Measurements from ENCODE around the gene FGF22. TPM values are rescaled to one million over a fixed set of nuclear protein-coding genes. Genes with fewer than 3 reads are reported as not detected.

The FGF22 gene
- total and polyA plus RNA-seq, 4 experiments from 2014 or later, result 1.8 to 1.9 TPM; not detected in 2

DNA sequence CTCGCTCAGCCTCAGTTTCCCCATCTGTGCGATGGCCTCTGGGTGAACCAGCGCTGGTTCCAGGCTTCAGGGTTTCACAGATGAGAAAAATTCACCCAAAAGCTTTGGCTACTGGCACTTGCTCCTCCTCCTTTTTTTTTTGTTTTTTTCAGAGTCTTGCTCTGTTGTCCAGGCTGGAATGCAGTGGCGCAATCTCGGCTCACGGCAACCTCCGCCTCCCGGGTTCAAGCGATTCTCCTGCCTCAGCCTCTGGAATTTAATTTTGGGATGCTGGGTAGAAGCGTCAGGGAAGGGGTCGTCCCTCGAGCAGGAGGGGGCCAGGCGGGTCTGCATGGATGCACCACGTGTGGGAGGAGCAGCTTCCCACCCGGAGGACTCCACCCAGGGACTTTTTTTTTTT is 48.5 kb downstream of the FGF22 start:
- no peak overlapping the region for H3K4me3 ChIP-seq (ENCODE audit: low read length in 2 of 2)
- no peaks in the 10 kb centered on the region for H3K9me3 ChIP-seq (ENCODE audit: control insufficient read depth in 1 of 2, low read length in 2 of 2)
- H3K27me3 ChIP-seq (ENCODE audit: insufficient read depth, low read length), result no peaks in the 10 kb centered on the region
- DNase-seq, result no peak
- Mint-ChIP-seq H3K36me3 (no peaks in the 10 kb centered on the region), H3K9me3 (peaks cover 0 to 2% (median 0%) of the 10 kb centered on the region in 8 donors), H3K4me3 (no peak overlapping the region), H3K4me1 (no peaks in the 10 kb centered on the region), H3K27ac (no peak overlapping the region), H3K27me3 (no peaks in the 10 kb centered on the region)
- intact Hi-C loops (cut with micrococcal nuclease), result no loop called here
- H3K36me3 ChIP-seq (ENCODE audit: insufficient read depth, low read length), result no peaks in the 10 kb centered on the region
- POLR2A ChIA-PET (ENCODE audit: partially characterized antibody), result no interaction called here
- no peaks in the 10 kb centered on the region for H3K4me1 ChIP-seq (ENCODE audit: insufficient read depth, low read length)
- CTCF ChIA-PET (ENCODE audit: partially characterized antibody), result no interaction called here
- no peak overlapping the region for H3K27ac ChIP-seq (ENCODE audit: low read depth, low read length)

DNA sequence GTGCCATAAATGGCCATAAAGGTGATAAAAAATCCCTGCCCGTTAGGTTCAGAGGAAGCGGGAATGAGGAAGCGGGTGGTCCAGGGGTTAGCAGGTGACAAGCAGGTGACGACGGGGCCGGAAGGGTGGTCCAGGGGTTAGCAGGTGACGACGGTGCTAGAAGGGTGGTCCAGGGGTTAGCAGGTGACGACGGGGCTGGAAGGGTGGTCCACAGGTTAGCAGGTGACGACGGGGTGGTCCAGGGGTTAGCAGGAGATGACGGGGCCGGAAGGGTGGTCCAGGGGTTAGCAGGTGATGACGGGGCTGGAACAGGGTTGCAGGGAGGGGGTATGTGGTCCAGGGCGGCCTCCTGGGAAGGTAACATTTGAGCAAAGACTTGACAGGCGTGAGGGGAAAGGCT is 49.3 kb downstream of the FGF22 start:
- DNase-seq, result peak in 1 of 5 donors; percentile 33
- intact Hi-C loops (cut with micrococcal nuclease), result no loop called here
- Histone ChIP-seq H3K27ac (ENCODE audit: low read depth, low read length) (no peak overlapping the region), H3K27me3 (ENCODE audit: insufficient read depth, low read length) (no peaks in the 10 kb centered on the region), H3K9me3 (ENCODE audit: control insufficient read depth in 1 of 2, low read length in 2 of 2) (no peaks in the 10 kb centered on the region), H3K36me3 (ENCODE audit: insufficient read depth, low read length) (no peaks in the 10 kb centered on the region), H3K4me3 (ENCODE audit: low read length in 2 of 2) (no peak overlapping the region), H3K4me1 (ENCODE audit: insufficient read depth, low read length) (no peaks in the 10 kb centered on the region)
- no peak overlapping the region for H3K27ac Mint-ChIP-seq
- CTCF ChIA-PET (ENCODE audit: partially characterized antibody), result no interaction called here
- H3K9me3 Mint-ChIP-seq, result peaks cover 0 to 2% (median 0%) of the 10 kb centered on the region in 8 donors
- POLR2A ChIA-PET (ENCODE audit: partially characterized antibody), result no interaction called here
- H3K4me3 Mint-ChIP-seq, result no peak overlapping the region
- H3K4me1 Mint-ChIP-seq, result no peaks in the 10 kb centered on the region
- no peaks in the 10 kb centered on the region for H3K27me3 Mint-ChIP-seq
- H3K36me3 Mint-ChIP-seq, result no peaks in the 10 kb centered on the region

DNA sequence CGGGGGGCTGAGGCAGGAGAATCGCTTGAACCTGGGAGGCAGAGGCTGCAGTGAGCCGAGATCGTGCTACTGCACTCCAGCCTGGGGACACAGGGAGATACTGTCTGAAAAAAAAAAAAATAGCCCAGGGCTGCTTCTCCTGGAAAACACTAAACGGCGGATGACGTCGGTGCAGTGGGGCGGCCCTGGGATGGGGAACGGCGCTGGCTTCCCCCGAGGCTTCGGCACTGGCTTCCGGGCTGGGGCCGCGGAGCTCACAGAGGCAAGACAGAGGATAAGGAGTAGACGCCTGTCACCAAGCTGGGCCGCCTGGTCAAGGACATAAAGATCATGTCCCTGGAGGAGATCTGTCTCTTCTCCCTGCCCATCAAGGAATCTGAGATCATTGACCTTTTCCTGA is 50.5 kb downstream of the FGF22 start:
- CTCF ChIA-PET (ENCODE audit: partially characterized antibody), result interaction anchor here (1.0 kb wide), 1 partner anchor 9 kb away, joined by 3 read pairs; no protein-coding TSS in a partner anchor
- Mint-ChIP-seq H3K36me3 (no peaks in the 10 kb centered on the region), H3K27me3 (peaks cover 1 to 2% of the 10 kb centered on the region in 2 donors), H3K9me3 (peaks cover 0 to 2% (median 0%) of the 10 kb centered on the region in 8 donors), H3K27ac (no peak overlapping the region), H3K4me3 (no peak overlapping the region), H3K4me1 (no peaks in the 10 kb centered on the region)
- DNase-seq, result no peak
- Histone ChIP-seq H3K27ac (ENCODE audit: low read depth, low read length) (no peak overlapping the region), H3K4me3 (ENCODE audit: low read length in 2 of 2) (no peak overlapping the region), H3K36me3 (ENCODE audit: insufficient read depth, low read length) (no peaks in the 10 kb centered on the region), H3K4me1 (ENCODE audit: insufficient read depth, low read length) (peaks cover under 1% of the 10 kb centered on the region), H3K27me3 (ENCODE audit: insufficient read depth, low read length) (no peaks in the 10 kb centered on the region), H3K9me3 (ENCODE audit: control insufficient read depth in 1 of 2, low read length in 2 of 2) (no peaks in the 10 kb centered on the region)
- POLR2A ChIA-PET (ENCODE audit: partially characterized antibody), result no interaction called here
- intact Hi-C loops (cut with micrococcal nuclease), result no loop called here

Other genes with a start within 250 kb of the FGF22 start
- not detected for gene C2CD4C, start 230.7 kb upstream of the FGF22 start, total RNA-seq
- not detected for gene C2CD4C, start 230.7 kb upstream of the FGF22 start, polyA plus RNA-seq
- under 1 TPM; 0.55 to 0.64 TPM for gene SHC2, start 178.8 kb upstream of the FGF22 start, total RNA-seq
- gene SHC2, start 178.8 kb upstream of the FGF22 start, polyA plus RNA-seq, result not detected
- 1 to 10 TPM; 1.5 to 1.9 TPM for gene MADCAM1, start 143.4 kb upstream of the FGF22 start, total RNA-seq
- gene MADCAM1, start 143.4 kb upstream of the FGF22 start, polyA plus RNA-seq, result under 1 TPM; 0.11 to 0.24 TPM
- gene TPGS1, start 132.4 kb upstream of the FGF22 start, total RNA-seq, result 10 to 100 TPM; 31.8 to 32.0 TPM
- 10 to 100 TPM; 22.2 to 37.6 TPM for gene TPGS1, start 132.4 kb upstream of the FGF22 start, polyA plus RNA-seq
- gene CDC34, start 108.1 kb upstream of the FGF22 start, total RNA-seq, result 10 to 100 TPM; 44.4 to 46.6 TPM
- gene CDC34, start 108.1 kb upstream of the FGF22 start, polyA plus RNA-seq, result 10 to 100 TPM; 26.7 to 44.0 TPM
- 10 to 100 TPM; 25.5 to 28.7 TPM for gene GZMM, start 95.8 kb upstream of the FGF22 start, total RNA-seq
- 100 to 1,000 TPM in 1 of 2 donors, 10 to 100 TPM in 1; 82.1 to 122 TPM for gene GZMM, start 95.8 kb upstream of the FGF22 start, polyA plus RNA-seq
- 100 to 1,000 TPM; 150 to 151 TPM for gene BSG, start 67.3 kb upstream of the FGF22 start, total RNA-seq
- 100 to 1,000 TPM; 332 to 346 TPM for gene BSG, start 67.3 kb upstream of the FGF22 start, polyA plus RNA-seq
- gene HCN2, start 50.0 kb upstream of the FGF22 start, total RNA-seq, result 1 to 10 TPM; 2.5 to 2.9 TPM
- not detected for gene HCN2, start 50.0 kb upstream of the FGF22 start, polyA plus RNA-seq
- 100 to 1,000 TPM in 1 of 2 experiments, 10 to 100 TPM in 1; 98.9 to 103 TPM for gene POLRMT, start 6.3 kb upstream of the FGF22 start, total RNA-seq
- 10 to 100 TPM; 31.6 to 58.4 TPM for gene POLRMT, start 6.3 kb upstream of the FGF22 start, polyA plus RNA-seq
- gene RNF126, start 23.3 kb downstream of the FGF22 start, total RNA-seq, result 100 to 1,000 TPM; 105 to 112 TPM
- gene RNF126, start 23.3 kb downstream of the FGF22 start, polyA plus RNA-seq, result 10 to 100 TPM; 82.3 to 95.6 TPM
- 1 to 10 TPM; 2.9 to 3.4 TPM for gene FSTL3, start 36.5 kb downstream of the FGF22 start, total RNA-seq
- 1 to 10 TPM; 2.0 to 2.1 TPM for gene FSTL3, start 36.5 kb downstream of the FGF22 start, polyA plus RNA-seq
- not detected for gene PRSS57, start 55.6 kb downstream of the FGF22 start, total RNA-seq
- not detected for gene PRSS57, start 55.6 kb downstream of the FGF22 start, polyA plus RNA-seq
- gene PALM, start 69.1 kb downstream of the FGF22 start, total RNA-seq, result not detected
- not detected for gene PALM, start 69.1 kb downstream of the FGF22 start, polyA plus RNA-seq
- gene MISP, start 111.2 kb downstream of the FGF22 start, total RNA-seq, result not detected
- not detected for gene MISP, start 111.2 kb downstream of the FGF22 start, polyA plus RNA-seq
- 100 to 1,000 TPM; 315 TPM for gene PTBP1, start 157.6 kb downstream of the FGF22 start, total RNA-seq
- gene PTBP1, start 157.6 kb downstream of the FGF22 start, polyA plus RNA-seq, result 100 to 1,000 TPM in 1 of 2 donors, 10 to 100 TPM in 1; 67.7 to 177 TPM
- gene PLPPR3, start 182.1 kb downstream of the FGF22 start, total RNA-seq, result not detected
- gene PLPPR3, start 182.1 kb downstream of the FGF22 start, polyA plus RNA-seq, result not detected
- not detected for gene AZU1, start 188.0 kb downstream of the FGF22 start, total RNA-seq
- not detected for gene AZU1, start 188.0 kb downstream of the FGF22 start, polyA plus RNA-seq
- gene PRTN3, start 201.1 kb downstream of the FGF22 start, total RNA-seq, result not detected
- gene PRTN3, start 201.1 kb downstream of the FGF22 start, polyA plus RNA-seq, result not detected
- gene ELANE, start 212.4 kb downstream of the FGF22 start, total RNA-seq, result not detected
- gene ELANE, start 212.4 kb downstream of the FGF22 start, polyA plus RNA-seq, result not detected
- gene CFD, start 219.8 kb downstream of the FGF22 start, total RNA-seq, result 1 to 10 TPM in 1 of 2 experiments, under 1 TPM in 1; 0.91 to 1.1 TPM
- gene CFD, start 219.8 kb downstream of the FGF22 start, polyA plus RNA-seq, result 1 to 10 TPM in 1 of 2 donors, not detected in 1; 4.8 TPM